ENCODE measurements around the gene SLC1A7.

DNA sequence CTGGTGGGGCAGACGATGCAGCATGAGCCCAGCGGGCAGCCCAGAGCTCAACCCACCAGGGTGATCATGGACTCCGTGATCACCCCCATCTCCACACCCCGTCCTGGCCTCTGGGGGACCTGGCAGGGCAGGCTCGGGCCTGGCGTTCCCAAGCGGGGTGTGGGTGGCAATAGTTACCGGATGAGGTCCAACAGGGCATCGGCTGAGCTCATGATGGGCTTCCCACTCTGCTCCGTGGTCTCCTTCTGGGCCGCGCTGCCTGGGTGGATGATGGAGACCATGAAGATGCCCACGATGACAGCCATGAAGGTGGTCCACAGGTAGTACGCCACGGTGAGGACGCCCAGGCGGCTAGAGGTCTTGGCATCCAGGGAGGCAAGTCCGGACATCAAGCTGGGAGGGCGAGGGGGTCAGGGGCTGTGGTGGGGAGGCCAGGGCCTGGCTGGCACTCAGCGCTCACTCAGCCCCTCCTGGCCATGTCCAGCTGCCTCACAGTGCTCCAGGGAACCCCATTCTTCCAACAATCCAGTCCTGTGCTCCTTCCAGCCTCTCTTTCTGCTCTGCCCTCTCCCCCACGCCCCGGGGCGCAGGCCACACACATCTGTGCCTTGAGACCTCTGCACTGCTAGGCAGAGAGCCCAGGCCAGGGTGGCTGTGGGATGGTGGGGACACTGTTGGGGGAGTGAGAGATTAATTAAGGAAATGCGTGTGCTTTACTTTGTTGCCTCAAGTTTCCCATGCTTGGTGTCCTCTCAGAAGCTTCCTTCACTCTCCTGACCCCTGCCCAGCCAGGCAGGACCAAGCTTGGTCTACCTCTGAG is 27.6 kb downstream of the SLC1A7 start:
- TF ChIP-seq, protein P1, sequence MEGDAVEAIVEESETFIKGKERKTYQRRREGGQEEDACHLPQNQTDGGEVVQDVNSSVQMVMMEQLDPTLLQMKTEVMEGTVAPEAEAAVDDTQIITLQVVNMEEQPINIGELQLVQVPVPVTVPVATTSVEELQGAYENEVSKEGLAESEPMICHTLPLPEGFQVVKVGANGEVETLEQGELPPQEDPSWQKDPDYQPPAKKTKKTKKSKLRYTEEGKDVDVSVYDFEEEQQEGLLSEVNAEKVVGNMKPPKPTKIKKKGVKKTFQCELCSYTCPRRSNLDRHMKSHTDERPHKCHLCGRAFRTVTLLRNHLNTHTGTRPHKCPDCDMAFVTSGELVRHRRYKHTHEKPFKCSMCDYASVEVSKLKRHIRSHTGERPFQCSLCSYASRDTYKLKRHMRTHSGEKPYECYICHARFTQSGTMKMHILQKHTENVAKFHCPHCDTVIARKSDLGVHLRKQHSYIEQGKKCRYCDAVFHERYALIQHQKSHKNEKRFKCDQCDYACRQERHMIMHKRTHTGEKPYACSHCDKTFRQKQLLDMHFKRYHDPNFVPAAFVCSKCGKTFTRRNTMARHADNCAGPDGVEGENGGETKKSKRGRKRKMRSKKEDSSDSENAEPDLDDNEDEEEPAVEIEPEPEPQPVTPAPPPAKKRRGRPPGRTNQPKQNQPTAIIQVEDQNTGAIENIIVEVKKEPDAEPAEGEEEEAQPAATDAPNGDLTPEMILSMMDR (IDR thresholded peaks at IDR 0.05; ENCODE audit: low read length) = no peak
- TF ChIP-seq EZH2 (IDR thresholded peaks at IDR 0.05; ENCODE audit: borderline replicate concordance, low read length) = no peak

Measured in OCI-LY1 (cell line).